H9 (cell line): ENCODE data around the gene NACA. TPM values are rescaled to one million over a fixed set of nuclear protein-coding genes. Genes with fewer than 3 reads are reported as not detected.

ENCODE experiments used
- DNase-seq: peaks from one replicate; pipeline ENCODE4 v3.0.0-alpha.2; 2017
- H2AFZ ChIP-seq: one replicate; pipeline ENCODE4 v1.6.1; 2013; ENCODE audit warnings: mild to moderate bottlenecking, low read length, control low read depth, moderate library complexity
- H2AK5ac ChIP-seq: 2 replicates; pipeline ENCODE4 v1.6.1; 2013; ENCODE audit warnings: low read length, control low read depth, mixed read lengths; ENCODE audit not compliant: insufficient read length
- H2BK120ac ChIP-seq: one replicate; pipeline ENCODE4 v1.6.1; 2013; ENCODE audit warnings: low read depth, mild to moderate bottlenecking, low read length, control low read depth, inconsistent platforms; ENCODE audit not compliant: poor library complexity, severe bottlenecking
- H2BK12ac ChIP-seq: 2 replicates; pipeline ENCODE4 v1.6.1; 2013; ENCODE audit warnings: low read length, control low read depth, mixed read lengths, low read depth; ENCODE audit not compliant: insufficient read length
- H2BK15ac ChIP-seq: 2 replicates; pipeline ENCODE4 v1.6.1; 2013; ENCODE audit warnings: low read depth, low read length, control low read depth
- H2BK20ac ChIP-seq: one replicate; pipeline ENCODE4 v1.6.1; 2013; ENCODE audit warnings: low read depth, mild to moderate bottlenecking, low read length, control low read depth, inconsistent platforms; ENCODE audit not compliant: poor library complexity, severe bottlenecking
- H2BK5ac ChIP-seq: 2 replicates; pipeline ENCODE4 v1.6.1; 2013; ENCODE audit warnings: low read length, control low read depth, mixed read lengths; ENCODE audit not compliant: insufficient read length
- H3K14ac ChIP-seq: 2 replicates; pipeline ENCODE4 v1.6.1; 2013; ENCODE audit warnings: low read length, control low read depth; ENCODE audit not compliant: insufficient read depth
- H3K18ac ChIP-seq: 2 replicates; pipeline ENCODE4 v1.6.1; 2013; ENCODE audit warnings: low read depth, mild to moderate bottlenecking, mixed read lengths, low read length, control low read depth; ENCODE audit not compliant: insufficient read length
- H3K23ac ChIP-seq: 2 replicates; pipeline ENCODE4 v1.6.1; 2013; ENCODE audit warnings: low read length, control low read depth, mixed read lengths, low read depth; ENCODE audit not compliant: insufficient read length
- H3K23me2 ChIP-seq: 2 replicates; pipeline ENCODE4 v1.6.1; 2013; ENCODE audit warnings: low read depth, mild to moderate bottlenecking, mixed read lengths, low read length, control low read depth; ENCODE audit not compliant: insufficient read length, poor library complexity, severe bottlenecking
- H3K27ac ChIP-seq: 2 replicates; pipeline ENCODE4 v1.5.1; 2013; ENCODE audit warnings: low read length, control low read depth, mixed read lengths, low read depth; ENCODE audit not compliant: insufficient read length
- H3K27me3 ChIP-seq: 2 replicates; pipeline ENCODE4 v1.6.1; 2013; ENCODE audit warnings: low read length, control low read depth, inconsistent platforms; ENCODE audit not compliant: insufficient read depth
- H3K4ac ChIP-seq: 2 replicates; pipeline ENCODE4 v1.6.1; 2013; ENCODE audit warnings: low read depth, mild to moderate bottlenecking, control low read depth, inconsistent platforms, low read length, moderate library complexity
- H3K4me1 ChIP-seq: 2 replicates; pipeline ENCODE4 v1.6.1; 2013; ENCODE audit warnings: low read length, control low read depth, inconsistent platforms; ENCODE audit not compliant: insufficient read depth
- H3K4me2 ChIP-seq: 2 replicates; pipeline ENCODE4 v1.6.1; 2013; ENCODE audit warnings: low read length, control low read depth, mixed read lengths; ENCODE audit not compliant: insufficient read length, insufficient read depth
- H3K56ac ChIP-seq: 2 replicates; pipeline ENCODE4 v1.6.1; 2013; ENCODE audit warnings: low read depth, mild to moderate bottlenecking, mixed read lengths, low read length, control low read depth; ENCODE audit not compliant: insufficient read length
- H3K79me1 ChIP-seq: 2 replicates; pipeline ENCODE4 v1.6.1; 2013; ENCODE audit warnings: low read depth, mild to moderate bottlenecking, moderate library complexity, low read length, control low read depth, inconsistent platforms; ENCODE audit not compliant: insufficient read depth, poor library complexity, severe bottlenecking
- H3K79me2 ChIP-seq: 2 replicates; pipeline ENCODE4 v1.6.1; 2013; ENCODE audit warnings: low read length, control low read depth, inconsistent platforms; ENCODE audit not compliant: insufficient read depth
- H3K9ac ChIP-seq: 2 replicates; pipeline ENCODE4 v1.6.1; 2013; ENCODE audit warnings: low read length, control low read depth, mixed read lengths; ENCODE audit not compliant: insufficient read length; ENCODE audit errors: extremely low read depth
- H3K9me3 ChIP-seq: one replicate; pipeline ENCODE4 v1.6.1; 2013; ENCODE audit warnings: low read depth, low read length, inconsistent platforms; ENCODE audit not compliant: control insufficient read depth
- H3T11ph ChIP-seq: one replicate; pipeline ENCODE4 v1.6.1; 2013; ENCODE audit warnings: mild to moderate bottlenecking, low read length, control low read depth, inconsistent platforms
- H4K20me1 ChIP-seq: one replicate; pipeline ENCODE4 v1.6.1; 2013; ENCODE audit not compliant: control insufficient read depth, insufficient read length, insufficient read depth
- H4K5ac ChIP-seq: 2 replicates; pipeline ENCODE4 v1.6.1; 2013; ENCODE audit warnings: low read depth, mild to moderate bottlenecking, mixed read lengths, low read length, control low read depth; ENCODE audit not compliant: insufficient read length
- H4K8ac ChIP-seq: replicated peaks from 2 replicates; pipeline ENCODE4 v1.6.1; 2013; ENCODE audit warnings: low read length, control low read depth, mixed read lengths, low read depth; ENCODE audit not compliant: insufficient read length
- H4K91ac ChIP-seq: 2 replicates; pipeline ENCODE4 v1.6.1; 2013; ENCODE audit warnings: low read depth, mild to moderate bottlenecking, moderate library complexity, mixed read lengths, low read length, control low read depth; ENCODE audit not compliant: insufficient read length
- H3K27ac Mint-ChIP-seq, 3 experiments: 2 replicates in 2 of 3; 3 replicates in 1 of 3; pipeline ENCODE4 v1.8.0; 2020 to 2021; ENCODE audit warnings: mixed read lengths in 3 of 3, mild to moderate bottlenecking in 1 of 3, moderate library complexity in 1 of 3
- H3K27me3 Mint-ChIP-seq: 2 replicates; pipeline ENCODE4 v1.8.0; 2021; ENCODE audit warnings: low read depth, mild to moderate bottlenecking, moderate library complexity, mixed read lengths
- H3K36me3 Mint-ChIP-seq, 3 experiments: 2 replicates in 2 of 3; 3 replicates in 1 of 3; pipeline ENCODE4 v1.8.0; 2020 to 2021; ENCODE audit warnings: low read depth in 3 of 3, mixed read lengths in 3 of 3; ENCODE audit not compliant: insufficient read depth in 1 of 3
- H3K4me1 Mint-ChIP-seq, 2 experiments: 2 replicates each; pipeline ENCODE4 v1.8.0; 2020; ENCODE audit warnings: mixed read lengths in 2 of 2
- H3K4me3 Mint-ChIP-seq, 2 experiments: 2 replicates in 1 of 2; 3 replicates in 1 of 2; pipeline ENCODE4 v1.8.0; 2020 to 2021; ENCODE audit warnings: mild to moderate bottlenecking in 2 of 2, mixed read lengths in 2 of 2, moderate library complexity in 1 of 2
- H3K9me3 Mint-ChIP-seq, 2 experiments: 2 replicates in 1 of 2; 3 replicates in 1 of 2; pipeline ENCODE4 v1.8.0; 2020; ENCODE audit warnings: mild to moderate bottlenecking in 2 of 2, mixed read lengths in 2 of 2, moderate library complexity in 1 of 2
- WGBS: extraction: QIAGEN DNeasy Blood & Tissue Kit; methylation state at CpG from one replicate; pipeline ENCODE4 v1.1.7; 2013; ENCODE audit warnings: missing lambda C conversion rate, low lambda C conversion rate, mixed read lengths; ENCODE audit not compliant: insufficient read length; ENCODE audit errors: extremely low coverage; 5-methylcytosine and 5-hydroxymethylcytosine counted together
- total RNA-seq: library from RNA; stranded (reverse); gene quantifications from 2 replicates; pipeline ENCODE4 v1.2.1, GENCODE V29; 2021
- TF ChIP-seq, protein P1 (sequence below): fragments of 200-600 bp; sonication (generic); conservative IDR thresholded peaks from 3 replicates; pipeline ENCODE4 v1.8.0; 2021; ENCODE audit warnings: antibody characterized with exemption, mild to moderate bottlenecking

NACA gene
- total RNA-seq, 1 experiment from 2014 or later: 1,204 TPM

- Histone ChIP-seq H3K23me2 (peaks cover 8% of the 10 kb centered on the region), H2BK15ac (no peak overlapping the region), H4K91ac (no peak overlapping the region), H2BK20ac (no peak overlapping the region), H4K20me1 (no peaks in the 10 kb centered on the region), H3K14ac (peak overlapping the region; percentile 86), H3K4ac (peak overlapping the region; percentile 31; the same call in 1 of the 2 replicates), H2BK12ac (no peak overlapping the region), H3K79me2 (peaks cover 46% of the 10 kb centered on the region; the same call in 1 of the 2 replicates), H3K9me3 (no peaks in the 10 kb centered on the region), H3K79me1 (no peaks in the 10 kb centered on the region), H3K27me3 (no peaks in the 10 kb centered on the region), H3K4me1 (no peaks in the 10 kb centered on the region), H4K8ac (no peak overlapping the region), H2AK5ac (no peak overlapping the region), H3K27ac (peak overlapping the region; percentile 66), H3K56ac (no peak overlapping the region), H3K23ac (no peak overlapping the region), H3K18ac (peak overlapping the region; percentile 49), H4K5ac (no peak overlapping the region), H3K9ac (peak overlapping the region; percentile 95), H2BK120ac (no peak overlapping the region), H3K4me2 (peak overlapping the region; percentile 78), H2BK5ac (no peak overlapping the region), H2AFZ (no peak overlapping the region), H3T11ph (no peak overlapping the region)
- peak; percentile 28 for DNase-seq
- Mint-ChIP-seq H3K9me3 (peaks cover 0 to 3% of the 10 kb centered on the region in 2 experiments; a peak in 2 of 5 replicates), H3K4me3 (peak overlapping the region; percentile 99 to 100), H3K27ac (peak overlapping the region; percentile 99), H3K36me3 (peaks cover 29 to 39% (median 39%) of the 10 kb centered on the region in 3 experiments), H3K4me1 (peaks cover 15 to 26% of the 10 kb centered on the region in 2 experiments), H3K27me3 (no peaks in the 10 kb centered on the region)
- WGBS: no CpG with 5 or more reads among the region's 62 CpGs
- TF ChIP-seq, protein P1, sequence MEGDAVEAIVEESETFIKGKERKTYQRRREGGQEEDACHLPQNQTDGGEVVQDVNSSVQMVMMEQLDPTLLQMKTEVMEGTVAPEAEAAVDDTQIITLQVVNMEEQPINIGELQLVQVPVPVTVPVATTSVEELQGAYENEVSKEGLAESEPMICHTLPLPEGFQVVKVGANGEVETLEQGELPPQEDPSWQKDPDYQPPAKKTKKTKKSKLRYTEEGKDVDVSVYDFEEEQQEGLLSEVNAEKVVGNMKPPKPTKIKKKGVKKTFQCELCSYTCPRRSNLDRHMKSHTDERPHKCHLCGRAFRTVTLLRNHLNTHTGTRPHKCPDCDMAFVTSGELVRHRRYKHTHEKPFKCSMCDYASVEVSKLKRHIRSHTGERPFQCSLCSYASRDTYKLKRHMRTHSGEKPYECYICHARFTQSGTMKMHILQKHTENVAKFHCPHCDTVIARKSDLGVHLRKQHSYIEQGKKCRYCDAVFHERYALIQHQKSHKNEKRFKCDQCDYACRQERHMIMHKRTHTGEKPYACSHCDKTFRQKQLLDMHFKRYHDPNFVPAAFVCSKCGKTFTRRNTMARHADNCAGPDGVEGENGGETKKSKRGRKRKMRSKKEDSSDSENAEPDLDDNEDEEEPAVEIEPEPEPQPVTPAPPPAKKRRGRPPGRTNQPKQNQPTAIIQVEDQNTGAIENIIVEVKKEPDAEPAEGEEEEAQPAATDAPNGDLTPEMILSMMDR: no peak
These were observed 37.6 kb downstream of the NACA start for GRCh38 chr12:56687223-56688128.
